Breast epithelium (tissue), 3 donors: Measurements from ENCODE around the gene PDZD4.

Experiments
- POLR2A ChIP-seq: fragments of 450-650 bp; IDR thresholded peaks from one replicate; pipeline ENCODE4 v1.6.1; 2016; ENCODE audit warnings: antibody characterized with exemption, mild to moderate bottlenecking, moderate library complexity
- POLR2AphosphoS5 ChIP-seq, 3 donors: sonication (generic); formaldehyde crosslinking; IDR thresholded peaks; one replicate each; pipeline ENCODE4 v1.6.1; 2017; ENCODE audit warnings: antibody characterized with exemption in 3 of 3
- TF ChIP-seq, protein P1 (sequence below), 3 donors: fragments of 450-650 bp; IDR thresholded peaks; one replicate each; pipeline ENCODE4 v1.5.1; 2016 to 2017; ENCODE audit warnings: antibody characterized with exemption in 3 of 3, mild to moderate bottlenecking in 3 of 3, moderate library complexity in 3 of 3

DNA sequence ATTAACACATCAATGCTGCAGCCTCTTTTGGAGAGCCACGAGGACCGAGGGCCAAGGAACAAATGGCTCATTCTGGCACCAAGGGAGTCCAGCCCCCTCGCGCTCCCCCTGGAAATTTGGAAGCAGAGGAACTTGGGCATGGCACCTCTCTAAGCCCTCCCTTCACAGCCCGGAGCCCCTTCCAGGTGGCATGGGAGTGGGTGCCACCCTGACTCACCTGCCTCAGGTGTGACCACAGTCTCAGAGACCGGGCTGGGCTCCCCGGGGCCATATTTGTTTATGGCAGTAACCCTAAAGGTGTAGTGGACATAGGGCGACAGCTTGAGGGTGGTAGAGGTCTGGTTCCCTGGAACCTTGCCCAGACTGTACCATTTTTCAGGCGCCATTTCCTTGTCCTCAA is 36.8 kb upstream of the PDZD4 start:
- TF ChIP-seq, protein P1, sequence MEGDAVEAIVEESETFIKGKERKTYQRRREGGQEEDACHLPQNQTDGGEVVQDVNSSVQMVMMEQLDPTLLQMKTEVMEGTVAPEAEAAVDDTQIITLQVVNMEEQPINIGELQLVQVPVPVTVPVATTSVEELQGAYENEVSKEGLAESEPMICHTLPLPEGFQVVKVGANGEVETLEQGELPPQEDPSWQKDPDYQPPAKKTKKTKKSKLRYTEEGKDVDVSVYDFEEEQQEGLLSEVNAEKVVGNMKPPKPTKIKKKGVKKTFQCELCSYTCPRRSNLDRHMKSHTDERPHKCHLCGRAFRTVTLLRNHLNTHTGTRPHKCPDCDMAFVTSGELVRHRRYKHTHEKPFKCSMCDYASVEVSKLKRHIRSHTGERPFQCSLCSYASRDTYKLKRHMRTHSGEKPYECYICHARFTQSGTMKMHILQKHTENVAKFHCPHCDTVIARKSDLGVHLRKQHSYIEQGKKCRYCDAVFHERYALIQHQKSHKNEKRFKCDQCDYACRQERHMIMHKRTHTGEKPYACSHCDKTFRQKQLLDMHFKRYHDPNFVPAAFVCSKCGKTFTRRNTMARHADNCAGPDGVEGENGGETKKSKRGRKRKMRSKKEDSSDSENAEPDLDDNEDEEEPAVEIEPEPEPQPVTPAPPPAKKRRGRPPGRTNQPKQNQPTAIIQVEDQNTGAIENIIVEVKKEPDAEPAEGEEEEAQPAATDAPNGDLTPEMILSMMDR (IDR thresholded peaks at IDR 0.05): no peak
- no peak for TF ChIP-seq POLR2A
- no peak for TF ChIP-seq POLR2AphosphoS5 (IDR thresholded peaks at IDR 0.05)
